Measurements from ENCODE around the gene ZIC3.

Gene ZIC3

DNA sequence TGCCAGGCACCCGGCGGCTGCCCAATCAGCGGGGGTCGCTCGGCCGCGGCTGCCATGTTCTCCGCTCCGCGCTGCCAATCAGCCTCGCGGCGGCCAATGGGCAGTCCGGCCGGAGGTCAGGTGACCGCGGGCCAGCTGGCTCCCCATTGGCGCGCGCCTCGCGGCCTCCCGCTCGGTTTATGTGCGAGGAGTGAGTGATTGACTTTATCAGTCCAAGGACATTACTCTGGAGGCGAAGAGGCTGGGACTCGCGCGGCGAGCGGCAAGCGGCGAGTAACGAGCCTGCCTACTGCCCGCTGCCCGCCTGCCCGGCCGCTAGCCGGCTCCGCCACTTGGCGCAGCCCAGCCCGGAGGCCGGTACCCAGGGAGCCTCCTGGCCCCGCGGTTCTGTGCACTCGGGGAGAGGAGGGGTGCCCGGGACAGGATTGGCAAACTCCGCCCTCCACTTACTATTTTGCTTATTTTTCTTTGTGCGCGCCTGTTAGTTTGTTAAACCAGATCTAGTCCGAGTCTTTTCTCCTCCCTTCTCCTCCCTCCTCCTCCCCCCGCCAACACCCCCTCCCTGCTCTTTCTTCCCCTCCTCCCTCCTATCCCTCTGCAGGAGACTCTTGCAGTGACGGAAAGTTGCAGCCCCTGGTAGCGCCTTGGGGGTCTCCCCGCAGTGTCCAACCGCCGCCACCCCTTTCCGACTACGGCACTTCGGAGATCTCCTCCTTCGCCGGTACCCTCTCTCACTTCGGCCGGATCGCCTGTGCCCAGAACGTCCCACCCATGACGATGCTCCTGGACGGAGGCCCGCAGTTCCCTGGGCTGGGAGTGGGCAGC is at the start of gene ZIC3:
Gene ZIC3, plus strand, starts transcription at position 207 of the 825 bp plus-strand sequence. Its CDS starts 565 bp downstream, at position 772.
- TF ChIP-seq, protein P1, sequence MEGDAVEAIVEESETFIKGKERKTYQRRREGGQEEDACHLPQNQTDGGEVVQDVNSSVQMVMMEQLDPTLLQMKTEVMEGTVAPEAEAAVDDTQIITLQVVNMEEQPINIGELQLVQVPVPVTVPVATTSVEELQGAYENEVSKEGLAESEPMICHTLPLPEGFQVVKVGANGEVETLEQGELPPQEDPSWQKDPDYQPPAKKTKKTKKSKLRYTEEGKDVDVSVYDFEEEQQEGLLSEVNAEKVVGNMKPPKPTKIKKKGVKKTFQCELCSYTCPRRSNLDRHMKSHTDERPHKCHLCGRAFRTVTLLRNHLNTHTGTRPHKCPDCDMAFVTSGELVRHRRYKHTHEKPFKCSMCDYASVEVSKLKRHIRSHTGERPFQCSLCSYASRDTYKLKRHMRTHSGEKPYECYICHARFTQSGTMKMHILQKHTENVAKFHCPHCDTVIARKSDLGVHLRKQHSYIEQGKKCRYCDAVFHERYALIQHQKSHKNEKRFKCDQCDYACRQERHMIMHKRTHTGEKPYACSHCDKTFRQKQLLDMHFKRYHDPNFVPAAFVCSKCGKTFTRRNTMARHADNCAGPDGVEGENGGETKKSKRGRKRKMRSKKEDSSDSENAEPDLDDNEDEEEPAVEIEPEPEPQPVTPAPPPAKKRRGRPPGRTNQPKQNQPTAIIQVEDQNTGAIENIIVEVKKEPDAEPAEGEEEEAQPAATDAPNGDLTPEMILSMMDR (IDR thresholded peaks at IDR 0.05; ENCODE audit: control insufficient read depth, extremely low read depth, insufficient read depth): no peak
- no peak within 1 kb of the TSS for H3K4me3 ChIP-seq (ENCODE audit: low read depth, low read length)
- no peak for DNase-seq (ENCODE audit: low read depth)

DNA sequence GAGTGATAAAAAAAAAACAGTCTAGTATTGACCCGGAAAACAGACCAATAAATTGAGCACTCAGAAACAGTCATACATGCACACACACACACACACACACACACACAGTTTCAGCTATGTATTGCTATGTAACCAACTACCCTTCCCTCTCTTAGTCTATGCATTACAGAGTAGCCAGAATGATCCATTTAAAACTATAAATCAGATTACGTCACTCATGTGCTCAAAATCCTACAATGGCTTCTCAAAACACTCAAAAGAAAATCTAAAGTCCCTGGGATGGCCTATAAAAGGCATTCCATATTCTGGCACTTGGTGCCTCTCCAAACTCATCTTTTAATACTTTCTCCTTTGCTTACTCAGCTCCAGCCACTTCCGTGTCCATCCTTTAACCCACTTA is 46.5 kb upstream of the ZIC3 start:
- no peak for DNase-seq (ENCODE audit: low read depth)
- no peak overlapping the region for H3K4me3 ChIP-seq (ENCODE audit: low read depth, low read length)
- TF ChIP-seq, protein P1 (IDR thresholded peaks at IDR 0.05; ENCODE audit: control insufficient read depth, extremely low read depth, insufficient read depth): no peak

DNA sequence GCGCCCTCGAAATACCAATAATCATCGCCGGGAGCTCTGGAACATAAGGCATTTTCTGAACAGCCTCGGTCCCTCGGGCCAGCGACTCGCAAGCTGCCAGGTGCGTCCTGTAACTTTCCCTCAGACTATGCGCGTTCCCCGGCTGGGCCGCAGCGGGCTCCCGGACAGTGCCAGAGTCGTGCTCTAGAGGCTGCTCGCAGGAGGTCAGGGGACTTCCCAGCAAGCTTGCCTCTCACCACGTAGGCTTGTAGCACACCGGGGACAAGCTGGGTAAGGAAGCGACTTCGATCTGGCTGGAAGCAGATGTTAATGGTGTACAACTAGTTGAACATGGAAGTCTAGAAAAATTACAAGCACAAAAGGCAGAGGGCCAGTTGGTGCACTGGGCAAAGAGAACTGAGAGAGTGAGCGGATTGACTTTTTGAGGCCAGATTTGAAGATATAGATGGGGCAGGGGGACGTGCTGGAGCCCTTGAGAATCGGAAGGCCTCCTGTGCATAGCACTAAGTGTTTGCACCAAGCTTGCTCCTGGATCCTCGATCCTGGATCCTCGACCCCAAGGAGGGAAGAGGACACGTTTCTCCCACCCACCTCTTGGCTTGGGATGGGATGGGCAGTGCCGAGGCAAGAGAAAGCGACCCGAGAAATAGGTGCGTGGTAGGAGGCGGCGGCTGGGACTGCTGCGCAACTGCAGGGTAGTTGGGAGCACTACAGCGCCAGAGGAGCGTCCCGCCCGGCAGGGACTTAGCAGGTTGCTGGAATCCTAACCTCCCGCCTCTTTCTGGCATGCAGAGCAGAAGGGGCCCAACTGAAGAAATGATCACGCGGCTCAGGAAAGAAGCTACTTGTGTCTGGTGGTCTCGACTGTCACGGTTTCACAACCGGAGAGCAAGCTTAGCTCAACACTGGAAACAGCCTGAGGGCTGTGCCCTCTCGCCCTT is 19.9 kb upstream of the ZIC3 start:
- DNase-seq (ENCODE audit: low read depth): no peak
- H3K4me3 ChIP-seq (ENCODE audit: low read depth, low read length): no peak overlapping the region
- TF ChIP-seq, protein P1 (IDR thresholded peaks at IDR 0.05; ENCODE audit: control insufficient read depth, extremely low read depth, insufficient read depth): no peak

DNA sequence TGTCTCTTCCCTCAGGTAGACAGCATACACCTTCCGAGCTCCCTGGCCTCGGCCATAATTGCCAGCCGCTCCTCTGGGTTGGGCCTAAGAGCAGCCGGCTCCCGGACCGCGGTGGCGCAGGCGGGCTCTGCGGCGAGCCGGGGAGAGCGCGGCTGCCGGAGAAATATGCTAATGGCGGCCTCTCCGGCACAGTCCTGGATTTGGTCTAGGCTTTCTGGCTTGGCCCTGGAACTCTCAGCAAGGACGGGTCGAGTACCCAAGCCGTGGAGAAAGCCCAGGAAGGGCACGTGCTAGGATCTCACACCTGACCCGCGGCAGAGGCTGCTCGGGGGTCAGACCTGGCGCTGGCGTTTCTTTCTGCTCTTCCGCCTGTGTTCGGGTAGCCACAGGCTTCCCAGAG is 18.6 kb upstream of the ZIC3 start:
- DNase-seq (ENCODE audit: low read depth): no peak
- TF ChIP-seq, protein P1 (IDR thresholded peaks at IDR 0.05; ENCODE audit: control insufficient read depth, extremely low read depth, insufficient read depth): no peak
- no peak overlapping the region for H3K4me3 ChIP-seq (ENCODE audit: low read depth, low read length)

DNA sequence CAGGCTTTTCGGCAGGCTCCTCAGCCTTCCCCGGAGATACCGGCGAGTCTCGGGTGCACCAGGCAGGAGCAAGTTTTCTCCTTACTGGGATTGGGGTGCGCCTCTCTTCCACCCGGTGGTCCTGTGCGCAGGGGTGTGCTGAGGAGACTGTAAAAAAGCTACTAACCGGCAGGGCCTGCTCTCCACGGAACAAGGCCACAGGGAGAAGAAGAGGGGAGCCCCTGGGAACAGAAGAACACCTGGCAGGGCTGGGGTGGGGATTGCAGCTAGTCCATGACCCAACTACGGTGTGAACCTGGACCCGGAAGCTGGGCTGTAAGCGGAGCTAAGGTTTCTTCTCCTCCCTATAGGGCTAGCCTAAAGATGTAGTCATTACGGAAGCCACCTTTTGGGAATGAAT is 17.7 kb upstream of the ZIC3 start:
- no peak overlapping the region for H3K4me3 ChIP-seq (ENCODE audit: low read depth, low read length)
- no peak for DNase-seq (ENCODE audit: low read depth)
- TF ChIP-seq, protein P1 (IDR thresholded peaks at IDR 0.05; ENCODE audit: control insufficient read depth, extremely low read depth, insufficient read depth): no peak

DNA sequence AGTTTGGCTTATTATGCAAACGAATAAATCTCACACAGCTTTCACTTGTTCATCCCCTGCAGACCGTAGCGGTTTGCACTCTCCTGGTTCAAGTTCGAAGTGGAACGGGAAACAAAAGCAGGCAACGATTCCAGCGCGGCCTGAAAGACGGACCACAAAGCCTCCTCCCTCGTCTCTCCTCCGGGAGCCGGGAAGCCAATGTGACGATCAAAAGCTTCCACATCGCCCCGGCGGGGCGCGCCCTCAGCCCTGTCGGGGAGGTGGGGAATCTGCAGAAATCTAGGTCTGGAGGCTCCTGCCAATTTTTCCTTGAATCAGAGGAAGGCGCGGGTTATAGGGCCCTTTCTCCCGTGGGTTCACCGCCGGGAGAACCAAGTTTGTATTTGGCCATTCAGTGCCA is 16.9 kb upstream of the ZIC3 start:
- no peak for DNase-seq (ENCODE audit: low read depth)
- H3K4me3 ChIP-seq (ENCODE audit: low read depth, low read length): no peak overlapping the region
- TF ChIP-seq, protein P1 (IDR thresholded peaks at IDR 0.05; ENCODE audit: control insufficient read depth, extremely low read depth, insufficient read depth): no peak
